Heart left ventricle (tissue), 16 donors: Measurements from ENCODE around the gene HHIPL1. TPM values are rescaled to one million over a fixed set of nuclear protein-coding genes. Genes with fewer than 3 reads are reported as not detected.
A peak's percentile ranks its signal among the peaks of the same experiment; 100 is the strongest.

ENCODE experiments used
- ATAC-seq, 4 donors: fragments of 200-7000 bp; cut with Tn5 transposase; one replicate each; pipeline ENCODE4 v1.9.1; 2020 to 2022; ENCODE audit warnings: moderate library complexity in 4 of 4, mild to moderate bottlenecking in 3 of 4, moderate number of reproducible peaks in 1 of 4
- DNase-seq, 5 donors: peaks; one replicate each; pipeline ENCODE4 v3.0.0-alpha.2; 2020
- H3K27ac ChIP-seq, 12 donors: fragments of 200-600 bp; sonication (generic) in 4 of 12; one replicate each; pipeline versions ENCODE4 v1.5.0 to v1.8.0; 2016 to 2022; ENCODE audit warnings: mild to moderate bottlenecking in 2 of 12
- H3K27me3 ChIP-seq, 9 donors: fragments of 200-600 bp; sonication (generic) in 2 of 9; one replicate each; pipeline versions ENCODE4 v1.5.1 to v1.8.0; 2016 to 2022; ENCODE audit warnings: mild to moderate bottlenecking in 3 of 9
- H3K36me3 ChIP-seq, 9 donors: fragments of 200-600 bp; sonication (generic) in 2 of 9; one replicate each; pipeline versions ENCODE4 v1.5.0 to v1.8.0; 2018 to 2022; ENCODE audit warnings: mild to moderate bottlenecking in 2 of 9
- H3K4me1 ChIP-seq, 12 donors: fragments of 200-600 bp; sonication (generic) in 4 of 12; one replicate each; pipeline versions ENCODE4 v1.5.0 to v1.8.0; 2016 to 2022; ENCODE audit warnings: mild to moderate bottlenecking in 3 of 12
- H3K4me3 ChIP-seq, 12 donors: fragments of 200-600 bp; sonication (generic) in 4 of 12; one replicate each; pipeline versions ENCODE4 v1.5.0 to v1.8.0; 2017 to 2022; ENCODE audit warnings: mild to moderate bottlenecking in 9 of 12, moderate library complexity in 4 of 12
- H3K9me3 ChIP-seq, 12 donors: fragments of 200-600 bp; sonication (generic) in 4 of 12; one replicate each; pipeline versions ENCODE4 v1.5.0 to v1.8.0; 2016 to 2022; ENCODE audit warnings: mild to moderate bottlenecking in 1 of 12
- CTCF ChIP-seq, 12 donors: fragments of 200-600 bp; sonication (generic) in 4 of 12; IDR thresholded peaks; one replicate each; pipeline versions ENCODE4 v1.5.0 to v1.8.0; 2018 to 2022; ENCODE audit warnings: antibody characterized with exemption in 12 of 12, mild to moderate bottlenecking in 5 of 12
- POLR2A ChIP-seq, 2 donors: fragments of 450-650 bp; IDR thresholded peaks; one replicate each; pipeline ENCODE4 v1.6.1; 2017; ENCODE audit warnings: antibody characterized with exemption in 2 of 2, mild to moderate bottlenecking in 2 of 2, moderate library complexity in 2 of 2
- WGBS, 4 donors: extraction: QIAGEN DNeasy Blood & Tissue Kit in 2 of 4; methylation state at CpG; one replicate each; pipeline versions ENCODE4 v1.1.5 to v1.1.7; 2013 to 2018; 5-methylcytosine and 5-hydroxymethylcytosine counted together
- intact Hi-C, 10 donors: fragments of 100-400 bp; cut with DNase I; formaldehyde crosslinking; loops; one replicate each; pipeline versions ENCODE4 v1.11.1 to v1.14.2; 2022
- polyA plus RNA-seq, 2 donors: library from polyadenylated mRNA; stranded (reverse); fragments of 200-250 nt; gene quantifications; one replicate each; pipeline ENCODE4 v1.2.3, GENCODE V29; 2013
- total RNA-seq, 9 donors: library from RNA; depleted of rRNA in 2 of 9; stranded (reverse); fragments of >200 nt in 2 of 9; fragmentation: NEBNext Ultra II Directional in 3 of 9; extraction: Animal tissue kit (Norgen Biotek cat#: 25700) in 3 of 9; gene quantifications; one replicate each; pipeline versions ENCODE4 v1.1.0 to v1.2.4, GENCODE V29; 2016 to 2023
- donor health status: ischemic (EF 13 %, LVEDD 7.1; RV severe dilation, severe dysfunction).
- donor health status: healthy with polysubstance abuse.
- donor health status: DM: no; HTN: yes; CAD: no.
- donor health status: DM: no; HTN: no; CAD: no.
- donor health status: ischemic (EF 25% LVEDD 6.9; RV normal size, moderate dysfunction).
- donor health status: ischemic (EF 25% LVEDD 5.7; RV mildly dilated, moderate dysfunction).
- donor health status: healthy.
- donor health status: DM: yes; HTN: yes; CAD: no.
- donor health status: ischemic (EF 35%, LVEDD 5.7; RV mildly dilated, moderate dysfunction).
- donor health status: nonischemic (EF 11% LVEDD 7.7; RV severe dilation, severe dysfunction).
- donor health status: DM: yes; HTN: yes; CAD: no.
- donor health status: PGD.
- donor health status: ischemic (EF 29% LVEDD 5.4; RV normal size, mild dysfunction).
- donor health status: nonischemic (EF 23%, LVEDD 6.1; RV moderate dilation, normal function).

The HHIPL1 gene
- total and polyA plus RNA-seq, 11 donors: 0.34 to 3.1 (median 1.1) TPM

- peaks cover 0 to 15% (median 6%) of the 10 kb centered on the region in 12 donors for H3K4me1 ChIP-seq
- no peaks in the 10 kb centered on the region for H3K36me3 ChIP-seq
- DNase-seq (peak in 2 of 5 donors; percentile 8 to 49), ATAC-seq (no peak)
- TF ChIP-seq POLR2A (IDR thresholded peaks at IDR 0.05): no peak
- no peak for TF ChIP-seq CTCF (IDR thresholded peaks at IDR 0.05)
- peaks cover 0 to 6% (median 0%) of the 10 kb centered on the region in 9 donors for H3K27me3 ChIP-seq
- 66 to 82% (median 72%) methylated on average over 14 to 18 of the region's 18 CpGs for WGBS, 4 donors
- no peaks in the 10 kb centered on the region for H3K9me3 ChIP-seq
- H3K4me3 ChIP-seq: no peak overlapping the region
- intact Hi-C loops: loop anchor here in 2 of 10 donors (2.0 to 5.0 kb wide), 2 partner anchors 44 to 159 kb away; partner anchors contain the start of gene CYP46A1 (in 1 of the 2)
- no peak overlapping the region for H3K27ac ChIP-seq
These were observed 81.0 kb downstream of the HHIPL1 start for GRCh38 chr14:99725774-99726537.

GRCh38 chr14:99726538-99727095 lies 81.7 kb downstream of the HHIPL1 start:
- H3K27me3 ChIP-seq: peaks cover 0 to 7% (median 0%) of the 10 kb centered on the region in 9 donors
- H3K36me3 ChIP-seq: no peaks in the 10 kb centered on the region
- H3K4me3 ChIP-seq: no peak overlapping the region
- TF ChIP-seq POLR2A (IDR thresholded peaks at IDR 0.05) (no peak), CTCF (IDR thresholded peaks at IDR 0.05) (no peak)
- intact Hi-C loops: loop anchor here in 2 of 10 donors (2.0 to 5.0 kb wide), 2 partner anchors 44 to 158 kb away; partner anchors contain the start of gene CYP46A1 (in 1 of the 2)
- peaks cover 0 to 21% (median 9%) of the 10 kb centered on the region in 12 donors for H3K4me1 ChIP-seq
- no peaks in the 10 kb centered on the region for H3K9me3 ChIP-seq
- ATAC-seq (no peak), DNase-seq (peak in 2 of 5 donors; percentile 12 to 49)
- WGBS, 4 donors: 77 to 85% (median 82%) methylated on average over 17 to 26 of the region's 26 CpGs
- no peak overlapping the region for H3K27ac ChIP-seq

- no peak for TF ChIP-seq POLR2A (IDR thresholded peaks at IDR 0.05)
- no peak for TF ChIP-seq CTCF (IDR thresholded peaks at IDR 0.05)
- DNase-seq (peak in 2 of 5 donors; percentile 13 to 51), ATAC-seq (no peak)
- peaks cover 0 to 28% (median 14%) of the 10 kb centered on the region in 12 donors for H3K4me1 ChIP-seq
- H3K9me3 ChIP-seq: no peaks in the 10 kb centered on the region
- 90 to 95% (median 91%) methylated on average over 19 to 25 of the region's 25 CpGs for WGBS, 4 donors
- intact Hi-C loops: loop anchor here in 2 of 10 donors (2.0 to 5.0 kb wide), 2 partner anchors 45 to 158 kb away; partner anchors contain the start of gene CYP46A1 (in 1 of the 2)
- H3K27ac ChIP-seq: no peak overlapping the region
- H3K4me3 ChIP-seq: no peak overlapping the region
- H3K36me3 ChIP-seq: no peaks in the 10 kb centered on the region
- peaks cover 0 to 7% (median 0%) of the 10 kb centered on the region in 9 donors for H3K27me3 ChIP-seq
These were observed 82.4 kb downstream of the HHIPL1 start for GRCh38 chr14:99727096-99727870.
